Stimulated activated CD4-positive, alpha-beta T cell treated with anti-CD3 and anti-CD28 coated beads, Interleukin-4, amount 100 ng/mL, for 48 hours (primary cell): ENCODE data around the gene TCERG1.

Experiments
- DNase-seq, 2 donors: peaks; one replicate each; pipeline ENCODE4 v3.0.0-alpha.2; 2020; ENCODE audit warnings: low read depth in 2 of 2

The TCERG1 gene

GRCh38 chr5:146457431-146457830 lies 10.3 kb downstream of the TCERG1 start:
- no peak for DNase-seq

GRCh38 chr5:146458894-146459293 lies 11.8 kb downstream of the TCERG1 start:
- no peak for DNase-seq

- no peak for DNase-seq
Observed at GRCh38 chr5:146461319-146461718, 14.2 kb downstream of the TCERG1 start.

- no peak for DNase-seq
Observed at GRCh38 chr5:146463446-146463845, 16.3 kb downstream of the TCERG1 start.

GRCh38 chr5:146466521-146467349 lies 19.6 kb downstream of the TCERG1 start:
- DNase-seq = no peak

GRCh38 chr5:146467760-146468159 lies 20.6 kb downstream of the TCERG1 start:
- no peak for DNase-seq

- no peak for DNase-seq
Observed at GRCh38 chr5:146474065-146474464, 26.9 kb downstream of the TCERG1 start.

GRCh38 chr5:146475190-146475780 lies 28.2 kb downstream of the TCERG1 start:
- DNase-seq = no peak

GRCh38 chr5:146475906-146476305 lies 28.8 kb downstream of the TCERG1 start:
- no peak for DNase-seq

- no peak for DNase-seq
Observed at GRCh38 chr5:146482775-146483174, 35.6 kb downstream of the TCERG1 start.

- no peak for DNase-seq
Observed at GRCh38 chr5:146484714-146485391, 37.7 kb downstream of the TCERG1 start.

- DNase-seq = no peak
Observed at GRCh38 chr5:146490089-146490843, 43.1 kb downstream of the TCERG1 start.

- no peak for DNase-seq
Observed at GRCh38 chr5:146494656-146495055, 47.5 kb downstream of the TCERG1 start.

- no peak for DNase-seq
Observed at GRCh38 chr5:146499680-146500079, 52.5 kb downstream of the TCERG1 start.

- DNase-seq = no peak
Observed at GRCh38 chr5:146507428-146507827, 60.3 kb downstream of the TCERG1 start.

- DNase-seq = no peak
Observed at GRCh38 chr5:146510559-146511125, 63.5 kb downstream of the TCERG1 start.

- no peak for DNase-seq
Observed at GRCh38 chr5:146513462-146513861, 66.3 kb downstream of the TCERG1 start.

GRCh38 chr5:146514575-146514974 lies 67.4 kb downstream of the TCERG1 start:
- DNase-seq = no peak

- DNase-seq = no peak
Observed at GRCh38 chr5:146515473-146516150, 68.5 kb downstream of the TCERG1 start.

- no peak for DNase-seq
Observed at GRCh38 chr5:146516151-146516475, 69.0 kb downstream of the TCERG1 start, which contains the start of gene GPR151. Gene GPR151 (minus strand): TSS chr5:146516190. CDS start chr5:146516113, 77 bp downstream.

GRCh38 chr5:146519554-146519953 lies 72.4 kb downstream of the TCERG1 start:
- DNase-seq = no peak
